Suprapubic skin (tissue), 4 donors: ENCODE results near the gene PDE6D. TPM values are rescaled to one million over a fixed set of nuclear protein-coding genes. Genes with fewer than 3 reads are reported as not detected.
A peak's percentile ranks its signal among the peaks of the same experiment; 100 is the strongest.

Source experiments
- DNase-seq, 2 donors: peaks; one replicate each; pipeline ENCODE4 v3.0.0-alpha.2; 2019; ENCODE audit warnings: low spot score in 2 of 2
- H3K27ac ChIP-seq: fragments of 200-600 bp; sonication (generic); one replicate; pipeline ENCODE4 v1.5.1; 2019
- H3K27me3 ChIP-seq: fragments of 200-600 bp; sonication (generic); one replicate; pipeline ENCODE4 v1.5.1; 2019
- H3K36me3 ChIP-seq: fragments of 200-600 bp; sonication (generic); one replicate; pipeline ENCODE4 v1.5.1; 2019
- H3K4me1 ChIP-seq: fragments of 200-600 bp; sonication (generic); one replicate; pipeline ENCODE4 v1.5.1; 2019
- H3K4me3 ChIP-seq: fragments of 200-600 bp; sonication (generic); one replicate; pipeline ENCODE4 v1.5.1; 2019; ENCODE audit warnings: mild to moderate bottlenecking
- H3K9me3 ChIP-seq: fragments of 200-600 bp; sonication (generic); one replicate; pipeline ENCODE4 v1.5.1; 2019
- CTCF ChIP-seq, 2 donors: fragments of 200-600 bp in 1 of 2; fragments of 450-650 bp in 1 of 2; sonication (generic) in 1 of 2; IDR thresholded peaks; one replicate each; pipeline ENCODE4 v1.5.1; 2016 to 2019; ENCODE audit warnings: antibody characterized with exemption in 2 of 2, mild to moderate bottlenecking in 1 of 2, moderate library complexity in 1 of 2
- EP300 ChIP-seq: sonication (generic); formaldehyde crosslinking; IDR thresholded peaks from one replicate; pipeline ENCODE4 v1.6.1; 2017; ENCODE audit warnings: antibody characterized with exemption
- POLR2A ChIP-seq, 2 donors: fragments of 450-650 bp; IDR thresholded peaks; one replicate each; pipeline ENCODE4 v1.6.1; 2017; ENCODE audit warnings: antibody characterized with exemption in 2 of 2, mild to moderate bottlenecking in 2 of 2, moderate library complexity in 2 of 2
- POLR2AphosphoS5 ChIP-seq, 3 donors: sonication (generic); formaldehyde crosslinking; IDR thresholded peaks; one replicate each; pipeline ENCODE4 v1.6.1; 2017; ENCODE audit warnings: antibody characterized with exemption in 3 of 3
- WGBS: methylation state at CpG from one replicate; pipeline ENCODE4 v1.1.5; 2018; 5-methylcytosine and 5-hydroxymethylcytosine counted together
- total RNA-seq, 4 donors: library from RNA; depleted of rRNA; stranded (reverse); fragments of >200 nt; gene quantifications; one replicate each; pipeline ENCODE4 v1.1.0, GENCODE V29; 2016

The PDE6D gene
- total RNA-seq, 4 donors from 2014 or later = 14.6 to 23.7 (median 22.2) TPM

DNA sequence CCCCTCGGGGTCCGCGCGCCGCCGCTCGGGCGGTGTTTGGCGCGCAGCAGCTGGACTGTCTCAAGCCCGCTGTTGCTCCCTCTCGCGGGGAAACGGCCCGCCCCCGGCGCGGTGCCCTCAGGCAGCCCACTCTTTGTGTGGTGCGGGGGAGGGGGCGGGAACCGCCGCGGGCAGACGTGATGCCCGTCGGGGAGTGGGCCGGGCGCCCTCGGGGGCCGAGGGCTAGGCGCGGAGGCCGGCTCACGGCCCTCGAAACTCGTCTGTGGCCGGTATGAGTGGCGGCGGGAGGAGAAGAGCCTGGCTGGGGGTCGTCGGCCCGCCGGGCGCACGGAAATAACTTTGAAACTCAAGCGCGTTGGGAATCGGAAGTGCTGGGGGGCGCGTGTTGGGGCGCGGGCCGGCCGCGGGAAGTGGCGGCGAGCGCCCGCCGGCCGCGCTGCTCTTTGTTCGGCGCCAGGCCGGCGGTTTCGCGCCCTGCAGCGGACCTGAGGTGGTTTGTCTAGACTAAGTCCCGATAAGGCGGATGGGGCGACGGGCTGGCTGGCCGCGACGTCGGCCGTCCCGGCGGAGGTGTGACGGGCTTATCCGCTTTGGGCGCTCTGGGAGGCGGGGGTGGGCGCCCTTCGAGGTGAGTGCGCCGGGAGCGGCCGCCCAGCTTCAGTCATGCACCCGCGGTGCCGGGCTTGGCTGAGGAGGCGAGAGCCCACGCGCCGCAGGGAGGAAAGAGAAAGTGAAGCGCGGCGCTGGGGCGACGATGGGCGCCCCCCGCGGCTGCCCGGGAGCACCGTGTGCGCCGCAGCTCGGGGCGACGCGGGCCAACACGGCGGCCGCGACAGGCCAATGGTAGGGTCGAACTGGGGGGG lies 72.1 kb downstream of the PDE6D start:
- WGBS = 0% methylated on average over 19 of the region's 118 CpGs
- no peaks in the 10 kb centered on the region for H3K27me3 ChIP-seq
- H3K36me3 ChIP-seq = peaks cover 18% of the 10 kb centered on the region
- peak overlapping the region; percentile 98 for H3K27ac ChIP-seq
- peak in 1 of 2 donors; percentile 87 for DNase-seq
- no peaks in the 10 kb centered on the region for H3K9me3 ChIP-seq
- no peak for TF ChIP-seq POLR2AphosphoS5 (IDR thresholded peaks at IDR 0.05)
- TF ChIP-seq CTCF (IDR thresholded peaks at IDR 0.05) = peak in 1 of 2 donors; percentile 2
- peaks cover 51% of the 10 kb centered on the region for H3K4me1 ChIP-seq
- H3K4me3 ChIP-seq = peak overlapping the region; percentile 98

- DNase-seq = peak; percentile 100
- WGBS = 2% methylated on average over 21 of the region's 97 CpGs
- Histone ChIP-seq H3K4me3 (peak within 1 kb of the TSS; percentile 98), H3K9me3 (no peaks in the 10 kb centered on the region), H3K27ac (peak within 1 kb of the TSS; percentile 98), H3K36me3 (peaks cover 15% of the 10 kb centered on the region), H3K4me1 (peaks cover 42% of the 10 kb centered on the region), H3K27me3 (no peaks in the 10 kb centered on the region)
- peak; percentile 99 for TF ChIP-seq POLR2A (IDR thresholded peaks at IDR 0.05)
- no peak for TF ChIP-seq EP300
- peak; percentile 96 to 98 (median 97) for TF ChIP-seq POLR2AphosphoS5 (IDR thresholded peaks at IDR 0.05)
Measured at GRCh38 chr2:231707927-231708772, 72.9 kb downstream of the PDE6D start, which contains the start of gene PTMA. TSS of gene PTMA (plus strand) at chr2:231708525. CDS start at chr2:231708707, 182 bp downstream.

- Histone ChIP-seq H3K9me3 (no peaks in the 10 kb centered on the region), H3K27ac (peak overlapping the region; percentile 98), H3K4me3 (peak overlapping the region; percentile 98), H3K27me3 (no peaks in the 10 kb centered on the region), H3K36me3 (peaks cover 11% of the 10 kb centered on the region), H3K4me1 (peaks cover 39% of the 10 kb centered on the region)
- 0% methylated on average over 3 of the region's 30 CpGs for WGBS
- DNase-seq = peak; percentile 89 to 93
- TF ChIP-seq POLR2A (IDR thresholded peaks at IDR 0.05) (peak in 1 of 2 donors; percentile 31), POLR2AphosphoS5 (IDR thresholded peaks at IDR 0.05) (peak in 2 of 3 donors; percentile 11 to 49), CTCF (IDR thresholded peaks at IDR 0.05) (no peak)
Measured at GRCh38 chr2:231707625-231707926, 73.5 kb downstream of the PDE6D start.

DNA sequence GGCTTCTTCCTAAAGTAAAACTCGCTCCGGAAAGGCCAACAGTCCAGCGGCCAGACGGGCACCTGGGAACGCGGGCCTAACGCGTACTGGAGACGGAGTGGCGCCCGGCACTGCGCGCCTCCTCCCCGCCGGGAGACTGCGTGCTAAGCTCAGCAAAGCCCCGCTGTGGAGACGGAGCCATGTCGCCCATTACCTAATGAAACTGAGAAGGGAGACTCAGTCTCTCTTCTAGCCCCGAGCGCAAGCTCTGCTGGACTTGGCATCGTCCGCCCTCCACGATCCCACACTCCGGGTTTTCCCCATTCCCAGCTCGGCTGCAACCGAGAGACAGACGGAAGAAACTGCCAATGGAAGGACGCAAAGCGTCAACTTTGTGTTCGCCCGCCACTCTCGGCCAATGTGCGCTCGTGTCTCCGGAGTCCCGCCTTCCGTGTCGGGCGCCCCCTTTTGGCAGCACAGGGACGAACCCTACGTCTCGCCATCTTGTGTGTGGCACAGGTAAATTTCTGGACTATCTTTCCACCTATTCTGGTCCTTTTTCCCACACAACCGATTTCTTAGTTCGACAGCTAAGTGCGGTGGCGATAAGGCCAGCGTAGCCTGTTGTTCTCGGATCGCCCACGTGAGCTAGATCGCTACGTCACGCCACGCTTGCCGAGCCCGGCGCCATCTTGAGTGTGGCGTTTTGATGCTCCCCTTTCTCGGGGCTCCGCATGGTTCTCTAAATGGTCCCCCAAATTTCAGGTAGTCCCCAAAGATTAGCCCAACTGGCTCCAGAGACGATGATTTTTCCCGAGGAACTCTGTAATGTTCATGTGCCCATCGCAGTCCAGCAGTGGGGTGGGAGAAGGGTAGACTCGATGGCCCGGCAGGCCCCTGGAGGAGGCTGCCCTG lies 74.1 kb downstream of the PDE6D start:
- TF ChIP-seq EP300 (no peak), POLR2A (IDR thresholded peaks at IDR 0.05) (peak; percentile 7 to 54), CTCF (IDR thresholded peaks at IDR 0.05) (peak; percentile 55 to 84), POLR2AphosphoS5 (IDR thresholded peaks at IDR 0.05) (peak; percentile 56 to 100 (median 99))
- peak; percentile 99 to 100 for DNase-seq
- peaks cover 39% of the 10 kb centered on the region for H3K4me1 ChIP-seq
- H3K4me3 ChIP-seq = peak overlapping the region; percentile 98
- H3K27me3 ChIP-seq = no peaks in the 10 kb centered on the region
- no peaks in the 10 kb centered on the region for H3K9me3 ChIP-seq
- H3K36me3 ChIP-seq = peaks cover 5% of the 10 kb centered on the region
- peak overlapping the region; percentile 98 for H3K27ac ChIP-seq
- under 1% methylated on average over 60 of the region's 66 CpGs for WGBS

DNA sequence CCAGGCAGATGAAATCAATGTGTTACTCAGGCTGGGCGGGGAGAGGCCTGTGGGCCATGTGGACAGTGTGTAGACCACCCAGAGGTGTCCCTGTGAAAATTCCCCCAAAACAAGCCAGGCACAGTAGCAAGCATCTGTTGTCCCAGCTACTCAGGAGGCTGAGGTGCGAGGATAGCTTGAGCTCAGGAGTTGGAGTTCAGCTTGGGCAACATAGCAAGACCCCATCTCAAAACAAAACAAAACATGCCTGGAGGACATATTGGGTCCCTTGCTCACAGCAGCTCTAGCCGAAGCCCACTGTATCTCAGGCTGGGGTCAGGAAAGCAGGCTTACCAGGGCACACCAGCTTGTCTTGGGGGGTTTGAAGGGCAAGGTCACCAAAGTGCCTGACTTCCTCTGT lies 77.1 kb downstream of the PDE6D start:
- no peak for DNase-seq
- H3K9me3 ChIP-seq = no peaks in the 10 kb centered on the region
- 92% methylated on average over 3 of the region's 3 CpGs for WGBS
- H3K27ac ChIP-seq = no peak overlapping the region
- TF ChIP-seq POLR2A (IDR thresholded peaks at IDR 0.05) = no peak
- no peak for TF ChIP-seq POLR2AphosphoS5 (IDR thresholded peaks at IDR 0.05)
- no peak for TF ChIP-seq EP300
- no peak for TF ChIP-seq CTCF (IDR thresholded peaks at IDR 0.05)
- H3K4me3 ChIP-seq = no peak overlapping the region
- no peaks in the 10 kb centered on the region for H3K27me3 ChIP-seq
- H3K36me3 ChIP-seq = no peaks in the 10 kb centered on the region
- H3K4me1 ChIP-seq = peaks cover 44% of the 10 kb centered on the region
